ENCODE results near the gene TMEM132A.
"Not testable (repeated sequence)": the region's sequence is repeated elsewhere in the genome, so short reads cannot be mapped to it uniquely, and the experiment has no call there.

Gene TMEM132A

GRCh38 chr11:60905551-60906113 is 18.6 kb upstream of the TMEM132A start:
- in situ Hi-C loops (cut with MboI; ENCODE audit: low sequenced_read_pairs), result no loop called here

- in situ Hi-C loops (cut with MboI; ENCODE audit: low sequenced_read_pairs), result no loop called here
Measured at GRCh38 chr11:60906132-60906972, 17.9 kb upstream of the TMEM132A start, which contains the start of gene PRPF19. Gene PRPF19, minus strand, starts transcription at chr11:60906585. Its CDS starts 203 bp downstream, at chr11:60906382.

- in situ Hi-C loops (cut with MboI; ENCODE audit: low sequenced_read_pairs), result no loop called here
Measured at GRCh38 chr11:60908803-60909202, 15.5 kb upstream of the TMEM132A start.

- in situ Hi-C loops (cut with MboI; ENCODE audit: low sequenced_read_pairs), result not testable (repeated sequence)
Measured at GRCh38 chr11:60909680-60910280, 14.5 kb upstream of the TMEM132A start.

GRCh38 chr11:60910281-60910687 is 14.0 kb upstream of the TMEM132A start:
- in situ Hi-C loops (cut with MboI; ENCODE audit: low sequenced_read_pairs), result no loop called here

GRCh38 chr11:60910711-60911380 is 13.4 kb upstream of the TMEM132A start:
- in situ Hi-C loops (cut with MboI; ENCODE audit: low sequenced_read_pairs), result no loop called here

- in situ Hi-C loops (cut with MboI; ENCODE audit: low sequenced_read_pairs), result no loop called here
Measured at GRCh38 chr11:60912223-60912850, 11.9 kb upstream of the TMEM132A start.

GRCh38 chr11:60912851-60913528 is 11.3 kb upstream of the TMEM132A start:
- in situ Hi-C loops (cut with MboI; ENCODE audit: low sequenced_read_pairs), result no loop called here

GRCh38 chr11:60913793-60914632 is 10.2 kb upstream of the TMEM132A start, which contains the start of gene TMEM109:
Gene TMEM109, plus strand, starts transcription at chr11:60914158. Its CDS starts 5,536 bp downstream, at chr11:60919694.
- in situ Hi-C loops (cut with MboI; ENCODE audit: low sequenced_read_pairs), result no loop called here

- in situ Hi-C loops (cut with MboI; ENCODE audit: low sequenced_read_pairs), result no loop called here
Measured at GRCh38 chr11:60914633-60915247, 9.5 kb upstream of the TMEM132A start.

GRCh38 chr11:60915248-60915914 is 8.9 kb upstream of the TMEM132A start:
- in situ Hi-C loops (cut with MboI; ENCODE audit: low sequenced_read_pairs), result no loop called here

GRCh38 chr11:60916669-60917206 is 7.5 kb upstream of the TMEM132A start:
- in situ Hi-C loops (cut with MboI; ENCODE audit: low sequenced_read_pairs), result no loop called here

GRCh38 chr11:60917267-60917666 is 7.0 kb upstream of the TMEM132A start:
- in situ Hi-C loops (cut with MboI; ENCODE audit: low sequenced_read_pairs), result no loop called here

GRCh38 chr11:60918251-60918938 is 5.9 kb upstream of the TMEM132A start:
- in situ Hi-C loops (cut with MboI; ENCODE audit: low sequenced_read_pairs), result no loop called here

GRCh38 chr11:60918939-60919265 is 5.4 kb upstream of the TMEM132A start:
- in situ Hi-C loops (cut with MboI; ENCODE audit: low sequenced_read_pairs), result no loop called here

GRCh38 chr11:60919320-60919719 is 4.9 kb upstream of the TMEM132A start:
- in situ Hi-C loops (cut with MboI; ENCODE audit: low sequenced_read_pairs), result no loop called here

GRCh38 chr11:60919956-60920355 is 4.3 kb upstream of the TMEM132A start:
- in situ Hi-C loops (cut with MboI; ENCODE audit: low sequenced_read_pairs), result no loop called here

- in situ Hi-C loops (cut with MboI; ENCODE audit: low sequenced_read_pairs), result no loop called here
Measured at GRCh38 chr11:60921259-60921658, 3.0 kb upstream of the TMEM132A start.

Measured in HL-60/S4 (cell line).